Measurements from ENCODE around the gene SECTM1.

GRCh38 chr17:82297280-82297713, 36.3 kb downstream of the SECTM1 start:
- TF ChIP-seq LEF1 (IDR thresholded peaks at IDR 0.05; ENCODE audit: borderline replicate concordance) (no peak), SP1 (IDR thresholded peaks at IDR 0.05) (no peak), ARNT (IDR thresholded peaks at IDR 0.05) (no peak), CTBP1 (IDR thresholded peaks at IDR 0.05; ENCODE audit: borderline replicate concordance) (no peak), BHLHE40 (IDR thresholded peaks at IDR 0.05; ENCODE audit: borderline replicate concordance) (no peak), ELF4 (IDR thresholded peaks at IDR 0.05) (no peak), SUZ12 (IDR thresholded peaks at IDR 0.05) (no peak), L3MBTL2 (conservative IDR thresholded peaks at IDR 0.05) (no peak), PKNOX1 (IDR thresholded peaks at IDR 0.05) (no peak), NFRKB (IDR thresholded peaks at IDR 0.05) (no peak), TARDBP (IDR thresholded peaks at IDR 0.05) (no peak)

Measured in HEK293T (cell line).